HS-5 (cell line): ENCODE data around the gene IFFO2.

Source experiments
- DNase-seq: peaks from one replicate; pipeline ENCODE4 v3.0.0-alpha.2; 2012; ENCODE audit warnings: low read depth

IFFO2 gene

DNA sequence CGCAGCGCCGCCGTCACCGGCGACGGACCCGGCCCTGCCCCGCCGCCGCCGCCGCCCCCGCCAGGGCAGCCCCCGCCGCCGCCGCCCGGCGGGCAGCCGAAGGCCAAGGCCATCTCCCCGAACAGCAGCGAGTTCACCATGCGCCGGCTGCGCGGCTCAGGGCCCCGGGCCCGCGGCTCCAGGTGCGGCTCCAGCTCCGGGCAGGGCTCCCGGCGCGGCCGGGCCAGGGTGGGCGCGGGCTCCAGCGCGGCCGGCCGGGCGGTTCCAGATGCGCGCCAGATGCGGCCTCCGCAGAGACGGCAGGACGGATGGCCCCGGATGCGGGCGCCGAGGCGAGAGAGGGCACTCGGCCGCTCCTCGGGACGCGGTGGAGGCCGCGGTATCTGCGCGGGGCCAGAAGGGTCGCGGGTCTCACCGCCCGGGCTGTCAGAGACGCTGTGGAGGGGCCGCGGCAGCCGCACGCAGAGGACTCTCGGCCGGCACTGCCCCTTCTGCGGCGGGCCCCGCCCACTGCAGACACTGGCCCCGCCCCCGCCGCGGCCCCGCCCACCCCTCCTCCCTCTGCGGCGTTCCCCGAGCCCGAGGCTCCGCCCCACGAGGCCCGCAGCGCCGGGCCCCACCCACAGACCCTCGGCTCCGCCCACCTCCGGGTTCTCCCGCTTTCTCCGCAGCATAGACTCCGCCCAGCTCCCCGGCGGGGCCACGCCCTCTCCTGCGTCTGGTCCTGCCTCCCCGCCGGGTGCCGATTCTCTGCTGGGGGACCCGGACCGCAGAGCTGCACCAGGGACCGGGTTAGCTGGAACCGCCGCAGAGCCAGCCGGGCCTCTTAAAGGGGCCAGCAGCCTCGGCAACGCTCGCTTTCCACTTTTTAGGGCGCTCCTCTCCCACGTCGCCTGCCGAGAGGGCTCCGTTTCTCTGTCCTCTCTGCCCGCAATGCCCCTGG lies at the start of gene IFFO2:
TSS of gene IFFO2 (minus strand) at position 484 of the 943 bp plus-strand sequence. CDS start at position 140, 344 bp downstream.
- DNase-seq = peak; percentile 72

GRCh38 chr1:19006000-19006399 lies 49.5 kb upstream of the IFFO2 start:
- DNase-seq = no peak

- no peak for DNase-seq
Observed at GRCh38 chr1:19003371-19004290, 47.2 kb upstream of the IFFO2 start.

DNA sequence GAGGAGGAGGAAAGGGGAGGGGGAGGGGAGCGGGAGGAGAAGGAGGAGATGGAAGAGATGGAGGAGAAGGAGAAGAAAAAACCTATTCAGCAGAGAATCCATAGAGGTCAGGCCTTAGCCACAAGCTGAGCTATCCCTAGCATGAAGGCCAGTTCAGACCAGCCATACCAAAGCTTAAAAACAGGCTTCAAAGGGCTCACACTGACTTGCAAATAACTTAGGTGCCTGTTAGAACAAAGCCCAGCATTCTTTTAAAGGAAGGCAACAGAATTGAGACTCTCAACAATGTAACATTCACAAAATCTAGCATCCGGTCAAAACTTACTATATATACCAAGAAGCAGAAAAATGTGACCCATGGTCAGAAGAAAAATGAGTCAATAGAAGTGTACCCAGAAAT lies 43.6 kb upstream of the IFFO2 start:
- no peak for DNase-seq

DNA sequence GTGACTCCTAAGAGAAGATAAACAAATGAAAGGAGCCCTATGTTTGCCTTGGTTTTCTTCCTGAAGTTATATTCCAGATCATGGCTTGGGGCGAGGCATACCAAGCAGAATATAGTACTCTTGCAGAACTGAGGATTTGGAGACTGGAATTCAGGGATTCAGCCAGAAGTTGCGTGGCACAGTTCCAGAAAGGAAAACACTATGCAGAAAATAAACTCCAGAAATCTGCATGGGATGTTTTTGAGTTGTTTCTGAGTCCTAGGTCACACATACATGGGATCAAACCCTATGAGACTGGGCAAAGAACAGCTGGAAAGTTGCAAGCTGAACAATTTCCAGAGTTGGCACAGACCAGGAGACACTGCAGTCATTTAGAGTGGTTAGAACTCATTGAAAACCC lies 42.9 kb upstream of the IFFO2 start:
- no peak for DNase-seq

DNA sequence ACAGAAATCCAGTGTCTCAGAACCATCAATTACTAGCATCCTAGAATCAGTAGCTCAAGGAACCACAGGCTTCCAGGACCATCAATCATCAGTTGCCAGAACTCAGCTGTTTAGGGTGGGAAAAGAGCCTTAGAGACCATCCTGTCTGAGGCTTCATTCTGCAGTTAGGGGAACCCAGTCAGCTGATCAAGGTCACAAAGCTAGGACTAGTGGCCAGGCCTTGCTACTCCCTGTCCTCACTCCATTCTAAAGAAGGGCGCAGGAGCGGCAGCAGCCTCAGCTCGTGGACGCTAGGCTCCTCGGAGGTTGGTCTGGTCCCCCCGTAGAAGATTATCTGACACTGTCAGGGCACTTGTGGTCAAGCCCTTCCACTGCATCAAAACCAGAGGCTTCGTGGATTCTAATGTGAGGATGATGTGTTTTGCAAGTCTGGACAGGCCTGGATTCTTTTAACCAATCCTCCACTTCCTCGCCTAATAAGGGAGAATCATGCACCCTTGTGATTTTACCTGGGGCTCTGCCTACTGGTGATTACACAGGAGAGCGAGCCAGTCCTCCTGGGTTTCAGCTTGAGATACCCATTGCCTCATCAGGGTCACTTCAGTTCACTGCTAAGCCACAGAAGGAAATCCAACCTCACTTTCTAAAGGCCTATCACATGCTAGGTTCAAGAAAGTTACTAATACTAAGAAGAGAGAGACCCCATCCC lies 41.7 kb upstream of the IFFO2 start:
- no peak for DNase-seq

DNA sequence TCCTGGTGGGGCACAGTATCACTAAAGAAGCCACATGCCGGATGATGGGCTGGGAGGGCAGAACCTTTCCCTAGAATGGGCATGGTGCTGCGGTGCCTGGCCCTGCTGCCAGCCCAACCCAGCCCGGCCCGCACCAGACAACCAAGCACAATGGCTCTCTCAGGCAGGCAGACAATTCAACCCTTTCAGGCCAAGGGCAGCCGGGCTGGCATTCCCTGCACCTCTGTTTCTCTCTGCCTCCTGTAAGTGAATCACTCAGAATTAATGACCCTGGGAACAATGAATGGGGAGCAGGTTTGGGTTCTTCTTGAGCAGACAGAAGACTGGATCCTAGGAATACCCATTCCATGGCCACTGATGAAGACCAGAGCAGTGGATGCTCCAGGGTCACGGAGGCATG lies 41.0 kb upstream of the IFFO2 start:
- DNase-seq = no peak

DNA sequence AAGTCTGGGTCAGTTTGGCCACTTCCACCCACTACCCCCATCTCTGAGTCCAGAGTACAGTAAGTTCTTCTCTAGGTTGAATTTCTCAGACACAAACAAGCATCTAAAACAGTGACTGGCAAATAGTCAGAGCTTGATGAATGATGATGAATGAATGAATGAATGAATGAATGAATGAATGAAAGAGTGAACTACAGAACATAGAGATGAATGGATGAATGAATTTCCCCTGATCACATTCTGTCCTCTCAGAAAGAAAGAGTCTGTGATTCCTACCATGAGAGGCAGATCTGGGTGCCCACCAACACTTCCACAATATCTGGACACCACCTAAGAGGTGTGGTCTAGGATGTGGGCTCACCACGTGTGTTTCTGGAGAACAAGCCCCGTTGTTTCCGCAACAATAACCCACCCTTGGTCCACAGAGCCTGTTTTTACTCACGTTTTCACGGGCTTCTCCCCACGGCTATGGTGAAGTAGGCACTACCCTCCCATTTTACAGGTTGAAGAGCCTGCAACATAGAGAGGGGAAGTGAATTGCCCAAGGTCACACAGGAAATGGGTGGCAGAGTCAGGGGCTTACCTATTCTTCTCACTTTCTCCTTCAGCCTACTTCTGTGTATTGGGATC lies 40.2 kb upstream of the IFFO2 start:
- DNase-seq = no peak

DNA sequence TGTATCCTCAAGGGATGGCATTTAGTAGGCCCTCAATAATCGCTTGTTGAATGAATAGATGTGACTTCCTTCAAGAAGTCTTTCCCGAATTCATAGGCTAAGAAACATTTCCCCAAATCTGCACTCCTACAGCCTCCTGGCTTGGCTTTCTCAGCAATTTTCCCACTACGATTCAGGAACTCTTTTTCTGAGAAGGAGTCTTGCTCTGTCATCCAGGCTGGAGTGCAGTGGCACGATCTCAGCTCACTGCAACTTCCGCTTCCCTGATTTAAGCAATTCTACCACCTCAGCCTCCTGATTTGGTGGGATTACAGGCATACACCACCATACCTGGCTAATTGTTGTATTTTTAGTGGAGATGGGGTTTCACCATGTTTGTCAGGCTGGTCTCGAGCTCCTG lies 37.9 kb upstream of the IFFO2 start:
- DNase-seq = no peak

- DNase-seq = no peak
Observed at GRCh38 chr1:18992646-18993045, 36.2 kb upstream of the IFFO2 start.

DNA sequence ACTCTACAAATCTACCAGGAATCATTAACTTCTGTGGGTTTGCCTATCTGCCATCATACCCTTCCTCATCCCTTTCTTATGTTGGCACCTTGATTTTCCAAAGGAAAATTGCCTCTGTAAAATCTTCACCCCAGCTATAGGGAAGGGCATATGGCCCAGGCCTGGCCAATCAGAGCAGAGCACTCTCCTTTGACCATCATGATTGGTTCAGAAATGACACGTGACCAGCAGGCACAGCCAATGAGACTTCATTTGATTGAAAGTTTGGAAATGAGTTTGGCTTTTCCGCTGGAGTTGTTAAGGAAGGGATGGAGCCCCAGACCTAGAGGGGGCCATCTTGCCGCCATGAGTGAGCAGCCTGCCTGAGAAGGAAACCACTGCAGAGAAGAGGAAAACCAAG lies 35.1 kb upstream of the IFFO2 start:
- no peak for DNase-seq

GRCh38 chr1:18989896-18990295 lies 33.4 kb upstream of the IFFO2 start:
- DNase-seq = no peak

GRCh38 chr1:18989176-18989799 lies 32.8 kb upstream of the IFFO2 start:
- DNase-seq = no peak

- DNase-seq = no peak
Observed at GRCh38 chr1:18981242-18981641, 24.8 kb upstream of the IFFO2 start.

DNA sequence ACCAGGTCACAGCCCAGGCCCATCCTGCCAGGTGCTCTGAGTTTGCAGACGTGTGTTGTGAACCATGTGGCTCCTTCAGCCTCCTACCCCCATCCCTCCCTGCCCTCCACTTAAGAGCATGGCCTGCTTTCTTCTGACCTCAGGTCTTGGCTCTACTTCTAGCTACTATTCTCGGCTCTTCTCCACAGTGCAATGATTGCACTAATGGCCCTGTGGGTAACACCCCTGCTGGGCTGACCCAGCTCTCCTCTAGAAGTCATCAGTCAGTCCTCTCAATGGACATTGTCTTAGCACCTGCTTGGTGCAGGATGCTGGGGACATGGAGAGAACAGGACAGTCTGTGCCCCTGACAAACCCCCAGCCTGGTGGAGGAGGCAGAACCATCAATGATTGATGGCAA lies 22.2 kb upstream of the IFFO2 start:
- no peak for DNase-seq

DNA sequence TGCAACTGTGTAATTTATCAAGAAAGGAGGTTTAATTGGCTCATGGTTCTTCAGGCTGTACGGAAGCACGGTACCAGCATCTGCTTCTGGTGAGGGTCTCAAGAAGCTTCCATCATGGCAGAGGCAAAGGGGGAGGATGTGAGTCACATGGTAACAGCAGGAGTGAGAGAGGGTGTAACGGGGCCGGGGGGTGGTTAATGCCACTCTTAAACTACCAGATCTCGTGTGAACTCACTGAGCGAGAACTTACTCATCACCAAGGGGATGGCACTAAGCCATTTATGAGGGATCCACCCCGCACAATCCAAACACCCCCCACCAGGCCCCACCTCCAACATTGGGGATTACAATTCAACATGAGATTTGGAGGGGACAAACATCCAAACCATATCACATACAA lies 21.0 kb upstream of the IFFO2 start:
- no peak for DNase-seq

GRCh38 chr1:18976096-18976495 lies 19.6 kb upstream of the IFFO2 start:
- no peak for DNase-seq

DNA sequence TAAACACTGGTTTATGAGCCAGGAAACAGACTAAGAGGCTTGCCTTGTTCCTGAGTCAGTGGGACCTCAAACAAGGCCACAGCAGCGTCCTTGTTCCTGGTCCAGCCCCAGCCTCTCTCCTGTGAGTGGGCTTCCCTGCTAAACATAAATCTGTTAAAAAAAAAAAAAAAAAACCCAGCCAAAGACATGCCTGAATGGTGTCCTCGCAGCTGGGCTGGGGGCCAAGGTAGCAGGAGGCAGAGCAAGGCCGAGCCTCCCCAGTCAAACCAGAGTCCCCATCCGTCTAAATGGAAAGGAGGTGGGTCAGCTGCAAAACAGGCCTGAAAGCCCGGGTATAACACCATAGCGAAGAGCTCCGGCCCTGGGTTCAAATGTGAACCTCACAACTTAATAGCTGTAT lies 18.1 kb upstream of the IFFO2 start:
- DNase-seq = no peak

- no peak for DNase-seq
Observed at GRCh38 chr1:18974005-18974404, 17.5 kb upstream of the IFFO2 start.

- DNase-seq = no peak
Observed at GRCh38 chr1:18973446-18973955, 17.0 kb upstream of the IFFO2 start.

DNA sequence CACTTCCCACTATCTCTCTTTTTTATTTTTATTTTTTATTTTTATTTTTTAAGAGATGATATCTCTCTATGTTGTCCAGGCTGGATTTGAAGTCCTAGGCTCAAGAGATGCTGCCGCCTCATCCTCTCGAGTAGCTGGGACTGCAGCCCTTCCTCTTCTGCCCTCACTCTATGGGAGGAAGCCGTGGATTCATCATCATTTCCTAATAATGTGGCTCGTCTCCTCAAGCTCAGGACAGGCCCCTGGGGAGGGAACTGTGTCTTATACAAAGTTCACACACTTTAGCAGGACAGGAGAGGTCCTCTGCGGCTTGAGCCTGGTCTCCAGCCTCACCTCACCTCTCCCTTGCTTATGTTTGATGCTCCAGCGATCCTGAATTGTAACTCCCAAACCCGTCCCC lies 16.5 kb upstream of the IFFO2 start:
- DNase-seq = no peak
